Measurements from ENCODE around the gene LCNL1. TPM values are rescaled to one million over a fixed set of nuclear protein-coding genes. Genes with fewer than 3 reads are reported as not detected.
"Not testable (repeated sequence)": the region's sequence is repeated elsewhere in the genome, so short reads cannot be mapped to it uniquely, and the experiment has no call there.

Gene LCNL1
- total RNA-seq, 2 donors from 2014 or later, result 0.11 TPM; not detected in 1

GRCh38 chr9:136996361-136997292 lies 13.8 kb downstream of the LCNL1 start, which contains the start of gene CLIC3:
TSS of gene CLIC3 (minus strand) at chr9:136996568. CDS start at chr9:136996543, 25 bp downstream.
- Mint-ChIP-seq H3K27ac (no peak within 1 kb of the TSS), H3K36me3 (ENCODE audit: low read depth) (peaks cover 10% of the 10 kb centered on the region), H3K4me1 (peaks cover 21% of the 10 kb centered on the region), H3K9me3 (no peaks in the 10 kb centered on the region), H3K27me3 (no peaks in the 10 kb centered on the region), H3K4me3 (peak within 1 kb of the TSS; percentile 65)
- no peak for ATAC-seq (replicated peaks)

GRCh38 chr9:136997371-136997770 lies 14.6 kb downstream of the LCNL1 start:
- H3K9me3 Mint-ChIP-seq, result no peaks in the 10 kb centered on the region
- peaks cover 21% of the 10 kb centered on the region for H3K4me1 Mint-ChIP-seq
- no peak for ATAC-seq (replicated peaks)
- peaks cover 10% of the 10 kb centered on the region for H3K36me3 Mint-ChIP-seq (ENCODE audit: low read depth)
- no peaks in the 10 kb centered on the region for H3K27me3 Mint-ChIP-seq
- H3K4me3 Mint-ChIP-seq, result peak overlapping the region; percentile 65
- H3K27ac Mint-ChIP-seq, result peak overlapping the region; percentile 70

GRCh38 chr9:136997830-136998234 lies 15.0 kb downstream of the LCNL1 start:
- H3K36me3 Mint-ChIP-seq (ENCODE audit: low read depth), result peaks cover 10% of the 10 kb centered on the region
- no peaks in the 10 kb centered on the region for H3K27me3 Mint-ChIP-seq
- peaks cover 21% of the 10 kb centered on the region for H3K4me1 Mint-ChIP-seq
- peak overlapping the region; percentile 70 for H3K27ac Mint-ChIP-seq
- H3K9me3 Mint-ChIP-seq, result no peaks in the 10 kb centered on the region
- peak; percentile 27 for ATAC-seq (replicated peaks)
- peak overlapping the region; percentile 65 for H3K4me3 Mint-ChIP-seq

GRCh38 chr9:137000177-137000930 lies 17.6 kb downstream of the LCNL1 start:
- Mint-ChIP-seq H3K4me3 (peak overlapping the region; percentile 47), H3K9me3 (no peaks in the 10 kb centered on the region)

GRCh38 chr9:137001857-137002645 lies 19.3 kb downstream of the LCNL1 start:
- ATAC-seq (replicated peaks), result no peak
- peaks cover 21% of the 10 kb centered on the region for H3K4me1 Mint-ChIP-seq
- no peaks in the 10 kb centered on the region for H3K36me3 Mint-ChIP-seq (ENCODE audit: low read depth)
- no peak overlapping the region for H3K4me3 Mint-ChIP-seq
- no peaks in the 10 kb centered on the region for H3K9me3 Mint-ChIP-seq
- no peak overlapping the region for H3K27ac Mint-ChIP-seq
- H3K27me3 Mint-ChIP-seq, result no peaks in the 10 kb centered on the region

More at GRCh38 chr9:137000177-137000930, 17.6 kb downstream of the LCNL1 start:
- no peaks in the 10 kb centered on the region for H3K36me3 Mint-ChIP-seq (ENCODE audit: low read depth)
- ATAC-seq (replicated peaks), result peak; percentile 84
- peak overlapping the region; percentile 49 for H3K27ac Mint-ChIP-seq
- H3K4me1 Mint-ChIP-seq, result peaks cover 21% of the 10 kb centered on the region
- H3K27me3 Mint-ChIP-seq, result no peaks in the 10 kb centered on the region

GRCh38 chr9:137002646-137003041 lies 19.9 kb downstream of the LCNL1 start:
- Mint-ChIP-seq H3K4me3 (no peak overlapping the region), H3K4me1 (peaks cover 18% of the 10 kb centered on the region), H3K27ac (no peak overlapping the region), H3K9me3 (no peaks in the 10 kb centered on the region), H3K27me3 (no peaks in the 10 kb centered on the region), H3K36me3 (ENCODE audit: low read depth) (no peaks in the 10 kb centered on the region)
- ATAC-seq (replicated peaks), result no peak

GRCh38 chr9:137004285-137004684 lies 21.5 kb downstream of the LCNL1 start:
- not testable (repeated sequence) for H3K27ac Mint-ChIP-seq; H3K9me3 Mint-ChIP-seq; ATAC-seq (replicated peaks); H3K27me3 Mint-ChIP-seq; H3K4me3 Mint-ChIP-seq; H3K4me1 Mint-ChIP-seq; H3K36me3 Mint-ChIP-seq (ENCODE audit: low read depth)

- H3K27me3 Mint-ChIP-seq, result no peaks in the 10 kb centered on the region
- H3K9me3 Mint-ChIP-seq, result no peaks in the 10 kb centered on the region
- H3K36me3 Mint-ChIP-seq (ENCODE audit: low read depth), result peaks cover 3% of the 10 kb centered on the region
- H3K27ac Mint-ChIP-seq, result no peak overlapping the region
- ATAC-seq (replicated peaks), result peak; percentile 61
- no peak overlapping the region for H3K4me3 Mint-ChIP-seq
- no peaks in the 10 kb centered on the region for H3K4me1 Mint-ChIP-seq
Observed at GRCh38 chr9:137006116-137007003, 23.6 kb downstream of the LCNL1 start.

- no peaks in the 10 kb centered on the region for H3K4me1 Mint-ChIP-seq
- H3K4me3 Mint-ChIP-seq, result no peak overlapping the region
- H3K36me3 Mint-ChIP-seq (ENCODE audit: low read depth), result peaks cover 8% of the 10 kb centered on the region
- no peak overlapping the region for H3K27ac Mint-ChIP-seq
- ATAC-seq (replicated peaks), result no peak
- H3K27me3 Mint-ChIP-seq, result no peaks in the 10 kb centered on the region
- H3K9me3 Mint-ChIP-seq, result no peaks in the 10 kb centered on the region
Observed at GRCh38 chr9:137007108-137007815, 24.5 kb downstream of the LCNL1 start.

- no peaks in the 10 kb centered on the region for H3K9me3 Mint-ChIP-seq
- no peak overlapping the region for H3K27ac Mint-ChIP-seq
- H3K27me3 Mint-ChIP-seq, result no peaks in the 10 kb centered on the region
- ATAC-seq (replicated peaks), result no peak
- H3K4me1 Mint-ChIP-seq, result no peaks in the 10 kb centered on the region
- H3K4me3 Mint-ChIP-seq, result no peak overlapping the region
- peaks cover 8% of the 10 kb centered on the region for H3K36me3 Mint-ChIP-seq (ENCODE audit: low read depth)
Observed at GRCh38 chr9:137007816-137008270, 25.1 kb downstream of the LCNL1 start.

GRCh38 chr9:137008312-137008711 lies 25.5 kb downstream of the LCNL1 start:
- H3K4me3 Mint-ChIP-seq, result no peak overlapping the region
- no peaks in the 10 kb centered on the region for H3K27me3 Mint-ChIP-seq

GRCh38 chr9:137009217-137009616 lies 26.4 kb downstream of the LCNL1 start:
- Mint-ChIP-seq H3K27me3 (no peaks in the 10 kb centered on the region), H3K27ac (no peak overlapping the region), H3K4me3 (no peak overlapping the region), H3K9me3 (no peaks in the 10 kb centered on the region), H3K36me3 (ENCODE audit: low read depth) (peaks cover 8% of the 10 kb centered on the region), H3K4me1 (no peaks in the 10 kb centered on the region)
- ATAC-seq (replicated peaks), result no peak

More at GRCh38 chr9:137008312-137008711, 25.5 kb downstream of the LCNL1 start:
- no peak for ATAC-seq (replicated peaks)
- no peak overlapping the region for H3K27ac Mint-ChIP-seq
- no peaks in the 10 kb centered on the region for H3K9me3 Mint-ChIP-seq
- no peaks in the 10 kb centered on the region for H3K4me1 Mint-ChIP-seq
- peaks cover 8% of the 10 kb centered on the region for H3K36me3 Mint-ChIP-seq (ENCODE audit: low read depth)

All from activated T-helper 17 cell treated with anti-CD3 and anti-CD28 coated beads, Interleukin-2, amount 50 U/mL, for 72 hours (primary cell).